Panc1 (cell line): Measurements from ENCODE around the gene SLC4A7. TPM values are rescaled to one million over a fixed set of nuclear protein-coding genes. Genes with fewer than 3 reads are reported as not detected.

Experiments used
- ATAC-seq: fragments of 200-7000 bp; cut with Tn5 transposase; 2 replicates; pipeline ENCODE4 v1.9.1; 2020; ENCODE audit warnings: mild to moderate bottlenecking, moderate library complexity
- BruUV-seq: library from RNA; stranded (reverse); fragments of 400-500 nt; replicated peaks from 2 replicates; lab custom pipeline; 2021; lab: Mats Ljungman, UMichigan
- CTCF ChIA-PET: fragments of 300-600 bp; sonication (Branson Sonifier 250); formaldehyde crosslinking; loops from one replicate; lab custom pipeline; 2022; ENCODE audit warnings: antibody characterized with exemption; lab: Charles Lee
- POLR2A ChIA-PET: fragments of 300-600 bp; sonication (Branson Sonifier 250); formaldehyde crosslinking; loops from one replicate; lab custom pipeline; 2022; ENCODE audit warnings: antibody characterized with exemption; lab: Charles Lee
- DNase-seq: peaks from one replicate; pipeline ENCODE4 v3.0.0-alpha.2; 2010; ENCODE audit warnings: low read depth, low spot score
- H3K27ac ChIP-seq: 2 replicates; pipeline ENCODE4 v1.5.1; 2011; ENCODE audit warnings: mild to moderate bottlenecking, low read length, inconsistent platforms
- H3K27me3 ChIP-seq: fragments of 200-500 bp; sonication (Bioruptor generic); 2 replicates; pipeline ENCODE4 v1.6.0; 2014; ENCODE audit warnings: low read length, inconsistent platforms; ENCODE audit not compliant: control insufficient read depth, insufficient read depth
- H3K36me3 ChIP-seq: fragments of 200-500 bp; sonication (Bioruptor generic); 2 replicates; pipeline ENCODE4 v1.5.1; 2014; ENCODE audit warnings: inconsistent platforms, mild to moderate bottlenecking, low read length, moderate library complexity; ENCODE audit not compliant: control insufficient read depth, insufficient read depth
- H3K4me1 ChIP-seq: 2 replicates; pipeline ENCODE4 v1.5.1; 2011; ENCODE audit warnings: inconsistent platforms, mild to moderate bottlenecking, low read length, moderate library complexity; ENCODE audit not compliant: control insufficient read depth, insufficient read depth
- H3K4me3 ChIP-seq, 2 experiments: 2 replicates each; pipeline ENCODE4 v1.5.1; 2011 to 2012; ENCODE audit warnings: low read depth in 2 of 2, low read length in 2 of 2, mild to moderate bottlenecking in 2 of 2, inconsistent platforms in 1 of 2, moderate library complexity in 1 of 2
- H3K9me3 ChIP-seq: fragments of 200-500 bp; sonication (Bioruptor generic); 2 replicates; pipeline ENCODE4 v1.5.1; 2014; ENCODE audit warnings: low read depth, mild to moderate bottlenecking, inconsistent platforms, low read length, moderate library complexity; ENCODE audit not compliant: control insufficient read depth, insufficient read depth
- CTCF ChIP-seq: fragments of 450-650 bp; IDR thresholded peaks from 2 replicates; pipeline ENCODE4 v1.5.1; 2017; ENCODE audit warnings: mild to moderate bottlenecking
- POLR2AphosphoS5 ChIP-seq: IDR thresholded peaks from 2 replicates; pipeline ENCODE4 v1.6.1; 2012; ENCODE audit warnings: mild to moderate bottlenecking, low read depth, low read length, moderate library complexity
- REST ChIP-seq, 2 experiments: IDR thresholded peaks; 2 replicates each; pipeline ENCODE4 v1.6.1; 2011 to 2012; ENCODE audit warnings: low read depth in 2 of 2, control low read depth in 1 of 2, low read length in 1 of 2, mild to moderate bottlenecking in 1 of 2, moderate library complexity in 1 of 2; ENCODE audit not compliant: insufficient read depth in 1 of 2
- SIN3A ChIP-seq: IDR thresholded peaks from 2 replicates; pipeline ENCODE4 v1.6.1; 2012; ENCODE audit warnings: low read depth, mild to moderate bottlenecking, low read length, moderate library complexity, borderline replicate concordance; ENCODE audit not compliant: insufficient read depth
- TCF7L2 ChIP-seq: IDR thresholded peaks from 2 replicates; pipeline ENCODE4 v1.6.1; 2011; ENCODE audit warnings: mild to moderate bottlenecking, low read depth, low read length, inconsistent platforms
- in situ Hi-C: cut with HindIII; loops from 2 replicates; pipeline ENCODE4 v1.10.0; 2016; ENCODE audit warnings: low sequenced_read_pairs, low pct_unique_long_range_greater_than_20kb
- intact Hi-C: fragments of 100-400 bp; cut with micrococcal nuclease; formaldehyde crosslinking; loops from one replicate; pipeline ENCODE4 v1.10.0; 2022; ENCODE audit not compliant: unreplicated experiment
- total RNA-seq: library from RNA; stranded (reverse); gene quantifications from one replicate; pipeline ENCODE4 v1.2.1, GENCODE V29; 2021; ENCODE audit not compliant: unreplicated experiment

The SLC4A7 gene
- total RNA-seq, 1 experiment from 2014 or later = 99.4 TPM

- no peak for ATAC-seq
- H3K27ac ChIP-seq = no peak overlapping the region
- no peaks in the 10 kb centered on the region; the same call in 1 of the 2 replicates for H3K4me1 ChIP-seq
- no peaks in the 10 kb centered on the region for H3K9me3 ChIP-seq
- DNase-seq = no peak
- no peaks in the 10 kb centered on the region for H3K27me3 ChIP-seq
- no TSS peak for BruUV-seq
- POLR2A ChIA-PET = no interaction called here
- H3K4me3 ChIP-seq = no peak overlapping the region
- peaks cover 69% of the 10 kb centered on the region for H3K36me3 ChIP-seq
- in situ Hi-C loops = no loop called here
- TF ChIP-seq TCF7L2 = no peak
- no peak for TF ChIP-seq REST (IDR thresholded peaks at IDR 0.05; ENCODE audit: insufficient read depth in 1 of 2, low read depth in 2 of 2, low read length in 1 of 2)
- no peak for TF ChIP-seq POLR2AphosphoS5
- TF ChIP-seq SIN3A = no peak
- no peak for TF ChIP-seq CTCF
- intact Hi-C loops = no loop called here
- CTCF ChIA-PET = no interaction called here
These were observed 107.9 kb downstream of the SLC4A7 start for GRCh38 chr3:27376109-27376772.

DNA sequence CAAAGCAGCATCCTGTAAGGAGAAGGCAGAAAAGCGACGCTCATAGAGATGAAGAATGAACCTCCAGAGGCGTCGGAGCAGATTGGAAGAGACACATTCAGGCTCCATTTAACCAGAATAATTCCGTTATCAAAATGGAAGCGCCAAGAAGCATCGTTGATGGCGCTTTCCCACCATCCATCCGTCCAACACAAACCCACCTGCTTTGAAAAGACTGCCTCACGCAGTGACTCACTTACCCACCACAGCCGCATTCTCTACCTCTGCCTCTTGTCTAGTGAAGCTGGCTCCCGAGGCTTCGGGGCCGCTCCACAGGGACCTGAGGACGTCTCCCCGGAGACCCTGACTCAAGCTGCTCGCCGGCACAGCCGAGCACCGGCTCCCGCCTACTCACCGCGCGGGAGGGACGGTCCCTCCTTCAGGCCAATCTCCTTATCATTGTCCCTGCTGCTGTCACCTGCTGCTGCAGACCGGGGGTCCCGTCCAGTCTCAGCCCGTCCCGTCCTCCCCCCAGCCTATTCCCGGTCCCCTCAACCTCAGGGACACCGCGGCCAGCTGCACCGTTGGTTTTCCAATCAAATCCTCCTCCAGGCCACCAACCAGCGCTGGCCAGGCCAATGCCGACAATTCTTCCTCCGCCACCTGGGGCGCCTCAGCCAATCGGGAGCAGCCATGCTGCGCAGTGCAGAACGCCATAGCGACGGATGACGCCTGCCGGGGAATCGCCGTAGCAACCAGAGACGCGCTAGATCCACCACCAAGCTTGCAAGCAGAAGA, 115.2 kb downstream of the SLC4A7 start, which contains the start of gene NEK10:
TSS of gene NEK10 (minus strand) at position 553 of the 777 bp plus-strand sequence. CDS start 16,501 bp downstream, outside the sequence.
- ChIA-PET POLR2A (no interaction called here), CTCF (no interaction called here)
- no peaks in the 10 kb centered on the region for H3K9me3 ChIP-seq
- DNase-seq (no peak), ATAC-seq (peak; percentile 85)
- intact Hi-C loops = loop anchor here (10.0 kb wide), 1 partner anchor 224 kb away; no protein-coding TSS in a partner anchor
- in situ Hi-C loops = no loop called here
- no TSS peak for BruUV-seq
- H3K27me3 ChIP-seq = no peaks in the 10 kb centered on the region
- peaks cover 12% of the 10 kb centered on the region for H3K36me3 ChIP-seq
- H3K4me1 ChIP-seq = peaks cover 12% of the 10 kb centered on the region
- TF ChIP-seq CTCF = no peak
- peak; percentile 79 for TF ChIP-seq POLR2AphosphoS5
- peak; percentile 49; the same call in 1 of the 2 replicates for TF ChIP-seq SIN3A
- no peak for TF ChIP-seq TCF7L2
- TF ChIP-seq REST (IDR thresholded peaks at IDR 0.05; ENCODE audit: insufficient read depth in 1 of 2, low read depth in 2 of 2, low read length in 1 of 2) = no peak
- no peak within 1 kb of the TSS for H3K27ac ChIP-seq
- peak within 1 kb of the TSS in 1 of 2 experiments; percentile 44; a peak in 2 of 4 replicates for H3K4me3 ChIP-seq
